Esophagus muscularis mucosa (tissue), 4 donors: ENCODE data around the gene GPR152.

Source experiments
- CTCF ChIP-seq, 3 experiments: fragments of 200-600 bp in 2 of 3; fragments of 450-650 bp in 1 of 3; sonication (generic) in 2 of 3; IDR thresholded peaks; one replicate each; pipeline ENCODE4 v1.5.1; 2017 to 2019; ENCODE audit warnings: antibody characterized with exemption in 3 of 3, mild to moderate bottlenecking in 2 of 3, moderate library complexity in 1 of 3
- EP300 ChIP-seq: sonication (generic); formaldehyde crosslinking; IDR thresholded peaks from one replicate; pipeline ENCODE4 v1.6.1; 2017; ENCODE audit warnings: antibody characterized with exemption
- POLR2A ChIP-seq: fragments of 450-650 bp; IDR thresholded peaks from one replicate; pipeline ENCODE4 v1.6.1; 2017; ENCODE audit warnings: antibody characterized with exemption, moderate library complexity, mild to moderate bottlenecking, low read depth
- POLR2AphosphoS5 ChIP-seq, 2 donors: sonication (generic); formaldehyde crosslinking; IDR thresholded peaks; one replicate each; pipeline ENCODE4 v1.6.1; 2017; ENCODE audit warnings: antibody characterized with exemption in 2 of 2

- TF ChIP-seq CTCF (IDR thresholded peaks at IDR 0.05) (no peak), EP300 (no peak), POLR2A (no peak), POLR2AphosphoS5 (IDR thresholded peaks at IDR 0.05) (no peak)
These were observed 39.9 kb downstream of the GPR152 start for GRCh38 chr11:67412495-67413179.
